HepG2 (cell line): ENCODE data around the gene EPHA4. TPM values are rescaled to one million over a fixed set of nuclear protein-coding genes. Genes with fewer than 3 reads are reported as not detected.

Experiments used
- ATAC-seq: fragments of 200-7000 bp; cut with Tn5 transposase; 3 replicates; pipeline ENCODE4 v1.9.1; 2020; ENCODE audit warnings: mild to moderate bottlenecking, moderate library complexity
- BruUV-seq: library from RNA; stranded (reverse); fragments of 400-500 nt; replicated peaks from 2 replicates; lab custom pipeline; 2021; lab: Mats Ljungman, UMichigan
- CTCF ChIA-PET: fragments of 300-600 bp; formaldehyde crosslinking; extraction: SDS; loops from one replicate; lab custom pipeline; 2021; ENCODE audit warnings: low total read pairs, inconsistent platforms, low intra/inter-chr PET ratio; lab: Yijun Ruan, JAX
- POLR2A ChIA-PET: fragments of 350-600 bp; sonication (Branson Sonifier 250); formaldehyde crosslinking; loops from one replicate; lab custom pipeline; 2020; ENCODE audit warnings: antibody characterized with exemption, inconsistent platforms; lab: Yijun Ruan, JAX
- DNase-seq: peaks from one replicate; pipeline ENCODE4 v3.0.0-alpha.2; 2015; ENCODE audit warnings: low spot score
- FAIRE-seq: peaks from 3 replicates; lab custom pipeline; 2011; peaks lifted over from hg19 to GRCh38; lab: Jason Lieb, UNC
- H2AFZ ChIP-seq: one replicate; pipeline ENCODE4 v1.6.1; 2011; ENCODE audit warnings: low read length, inconsistent platforms
- H3K27ac ChIP-seq: fragments of 300-600 bp; 3 replicates; pipeline ENCODE4 v1.8.0; 2011; ENCODE audit warnings: mixed run types, mild to moderate bottlenecking, mixed read lengths, low read length, inconsistent platforms; ENCODE audit not compliant: insufficient read depth; ENCODE audit errors: extremely low read length
- H3K27me3 ChIP-seq, 2 experiments: fragments of 200-600 bp in 1 of 2; 2 replicates in 1 of 2; 3 replicates in 1 of 2; pipeline versions ENCODE4 v1.6.0 to v1.8.0; 2011; ENCODE audit warnings: low read length in 2 of 2, mild to moderate bottlenecking in 2 of 2, moderate library complexity in 2 of 2, inconsistent platforms in 1 of 2; ENCODE audit not compliant: insufficient read depth in 2 of 2, control insufficient read depth in 1 of 2
- H3K36me3 ChIP-seq, 2 experiments: fragments of 200-600 bp in 1 of 2; replicated peaks in 1 of 2; 2 replicates in 1 of 2; 3 replicates in 1 of 2; pipeline versions ENCODE4 v1.5.1 to v1.8.0; 2011; ENCODE audit warnings: low read length in 2 of 2, inconsistent platforms in 1 of 2; ENCODE audit not compliant: insufficient read depth in 2 of 2, control insufficient read depth in 1 of 2
- H3K4me1 ChIP-seq: 2 replicates; pipeline ENCODE4 v1.5.1; 2012; ENCODE audit warnings: low read length, inconsistent platforms; ENCODE audit not compliant: insufficient read depth
- H3K4me2 ChIP-seq: 2 replicates; pipeline ENCODE4 v1.6.0; 2011; ENCODE audit warnings: low read depth, low read length, inconsistent platforms
- H3K4me3 ChIP-seq, 3 experiments: fragments of 200-600 bp in 1 of 3; sonication (generic), shearing (Covaris generic) in 1 of 3; replicated peaks in 1 of 3; 2 replicates each; pipeline ENCODE4 v1.5.1; 2011 to 2016; ENCODE audit warnings: low read length in 3 of 3, inconsistent platforms in 2 of 3, low read depth in 2 of 3, mild to moderate bottlenecking in 2 of 3, control low read depth in 1 of 3, mixed read lengths in 1 of 3; ENCODE audit not compliant: insufficient read depth in 1 of 3
- H3K79me2 ChIP-seq: one replicate; pipeline ENCODE4 v1.6.1; 2011; ENCODE audit warnings: low read length, inconsistent platforms; ENCODE audit not compliant: insufficient read depth
- H3K9ac ChIP-seq: 2 replicates; pipeline ENCODE4 v1.6.0; 2011; ENCODE audit warnings: mild to moderate bottlenecking, low read depth, low read length, inconsistent platforms; ENCODE audit not compliant: insufficient read depth
- H3K9me3 ChIP-seq: 2 replicates; pipeline ENCODE4 v1.5.1; 2012; ENCODE audit warnings: mild to moderate bottlenecking, low read length
- H4K20me1 ChIP-seq: 2 replicates; pipeline ENCODE4 v1.6.0; 2011; ENCODE audit warnings: inconsistent platforms, mild to moderate bottlenecking, low read length, moderate library complexity; ENCODE audit not compliant: insufficient read depth
- PCBP1 ChIP-seq: fragments of 200-400 bp; formaldehyde crosslinking; IDR thresholded peaks from 2 replicates; pipeline ENCODE4 v1.6.1; 2017; ENCODE audit warnings: mild to moderate bottlenecking, low read depth, low read length, borderline replicate concordance
- ZNF382 ChIP-seq: sonication (generic); formaldehyde crosslinking; IDR thresholded peaks from 2 replicates; pipeline ENCODE4 v1.5.0; 2020; ENCODE audit warnings: missing genetic modification reagents, mild to moderate bottlenecking, borderline replicate concordance
- ZNF546 ChIP-seq: sonication (generic); formaldehyde crosslinking; conservative IDR thresholded peaks from 2 replicates; pipeline ENCODE4 v1.8.1; 2023; ENCODE audit warnings: mild to moderate bottlenecking, missing genetic modification reagents
- ZNF605 ChIP-seq: sonication (generic); formaldehyde crosslinking; IDR thresholded peaks from 2 replicates; pipeline ENCODE4 v1.8.0; 2022; ENCODE audit warnings: mild to moderate bottlenecking, missing genetic modification reagents
- ZNF713 ChIP-seq: sonication (generic); formaldehyde crosslinking; IDR thresholded peaks from 2 replicates; pipeline ENCODE4 v1.4.0; 2020; ENCODE audit warnings: mild to moderate bottlenecking, missing genetic modification reagents
- ZNF746 ChIP-seq: sonication (generic); formaldehyde crosslinking; IDR thresholded peaks from 2 replicates; pipeline ENCODE4 v1.8.0; 2022; ENCODE audit warnings: mild to moderate bottlenecking, missing genetic modification reagents
- WGBS: methylation state at CpG from one replicate; pipeline ENCODE4 v1.1.6; 2017; ENCODE audit warnings: low lambda C conversion rate; 5-methylcytosine and 5-hydroxymethylcytosine counted together
- in situ Hi-C: cut with HindIII; loops from 2 replicates; pipeline ENCODE4 v1.10.0; 2017; ENCODE audit warnings: low pct_unique_long_range_greater_than_20kb; ENCODE audit not compliant: extremely low pct_ligation_motif_present
- intact Hi-C: fragments of 100-400 bp; cut with micrococcal nuclease; formaldehyde crosslinking; loops from one replicate; pipeline ENCODE4 v1.10.0; 2022; ENCODE audit not compliant: unreplicated experiment
- polyA plus RNA-seq, 8 experiments: library from polyadenylated mRNA; depleted of rRNA in 3 of 8; stranded (reverse) in 7 of 8; unstranded in 1 of 8; fragments of >200 nt; fragmentation: Illumina TruSeq in 4 of 8; extraction: Trizol in 4 of 8; gene quantifications; 2 replicates each; pipeline versions ENCODE4 v1.2.1 to v1.2.3, GENCODE V29; 2011 to 2016; ENCODE audit warnings: low read depth in 4 of 8, missing spikeins in 1 of 8, mixed read lengths in 1 of 8; ENCODE audit not compliant: insufficient read depth in 1 of 8
- total RNA-seq, 5 experiments: library from RNA; depleted of rRNA; stranded (reverse); fragments of >200 nt; fragmentation: Illumina TruSeq; extraction: Trizol; gene quantifications; 2 replicates each; pipeline ENCODE4 v1.2.3, GENCODE V29; 2016; ENCODE audit warnings: low read depth in 1 of 5
- TF ChIP-seq, protein P1 (sequence below), 2 experiments: sonication (generic) in 1 of 2; formaldehyde crosslinking in 1 of 2; IDR thresholded peaks; 2 replicates each; pipeline versions ENCODE4 v1.6.1 to v1.9.0; 2014 to 2022; ENCODE audit warnings: antibody characterized with exemption in 1 of 2, borderline replicate concordance in 1 of 2, inconsistent platforms in 1 of 2, low read depth in 1 of 2, missing genetic modification reagents in 1 of 2

EPHA4 gene
- total and polyA plus RNA-seq, 2 of the 13 experiments (the other 11 are each of a cell fraction or from before 2014, with no cell fraction given), result not detected

DNA sequence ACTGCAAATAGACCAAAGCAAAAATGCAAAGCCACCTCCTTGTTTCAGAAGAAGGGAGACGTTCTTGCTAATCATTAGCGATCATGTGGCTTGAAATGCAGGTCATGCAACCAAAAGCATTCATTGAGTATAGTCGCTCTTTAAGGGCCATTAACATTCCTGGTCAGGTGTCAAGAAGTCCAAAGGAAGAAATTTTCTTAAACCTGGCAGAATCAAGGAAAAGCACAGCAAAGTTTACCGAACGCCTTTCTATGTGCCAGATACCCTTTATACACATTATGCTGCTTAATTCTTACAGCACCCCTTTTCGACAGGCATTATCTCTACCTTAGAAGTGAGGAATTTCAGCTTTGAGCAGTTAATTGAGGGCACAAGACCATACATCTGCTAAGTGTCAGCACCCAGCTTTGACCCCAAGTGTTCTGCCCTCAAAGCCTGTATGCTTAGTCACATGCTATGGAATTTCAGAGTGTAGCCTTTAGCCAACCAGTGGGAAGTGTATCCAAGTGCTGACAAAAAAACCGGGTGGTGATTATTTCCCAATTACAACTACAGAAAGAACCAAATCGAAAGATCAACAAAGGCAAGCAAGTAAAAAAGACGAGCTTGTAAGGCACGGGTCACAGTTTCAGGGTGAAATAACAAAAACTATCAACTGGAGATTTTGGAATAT, 70.8 kb downstream of the EPHA4 start (continued):
- TF ChIP-seq ZNF605 (CRISPR knock-in tag) (no peak), ZNF746 (CRISPR knock-in tag) (no peak)

DNA sequence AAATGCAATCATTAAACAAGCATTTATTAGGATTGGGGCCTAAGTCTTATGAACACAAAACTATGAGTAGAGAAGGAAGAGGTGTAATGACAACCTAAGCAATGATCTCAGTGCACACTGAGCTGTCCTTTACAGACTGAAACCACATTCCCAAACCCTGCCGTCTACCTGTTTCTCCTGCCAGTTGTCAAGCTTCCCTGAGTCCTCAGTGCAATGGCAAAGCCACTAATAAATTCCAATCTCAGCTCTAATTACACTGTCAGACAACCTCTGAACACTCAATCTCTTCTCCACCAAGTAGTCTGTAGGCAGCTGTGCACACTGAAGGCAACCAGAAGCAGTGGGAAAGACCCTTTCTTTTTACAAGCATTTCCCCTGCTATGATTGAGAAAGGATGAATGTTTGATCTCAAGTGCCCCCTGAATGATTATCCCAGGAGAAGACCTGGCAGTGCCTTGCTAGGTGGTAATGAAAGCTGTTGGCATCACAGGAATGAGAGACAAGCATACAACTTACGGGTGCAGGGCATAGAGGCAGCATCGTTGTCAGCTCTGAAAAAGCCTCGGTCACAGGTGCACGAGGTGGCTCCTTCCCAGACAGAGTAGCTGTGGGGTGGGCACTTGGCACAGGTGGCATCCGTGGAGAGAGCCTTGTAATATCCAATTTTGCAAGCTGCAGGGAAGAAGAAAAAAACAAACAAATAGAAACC, 71.4 kb downstream of the EPHA4 start:
- Histone ChIP-seq H3K4me3 (no peak overlapping the region), H3K9me3 (no peaks in the 10 kb centered on the region), H4K20me1 (no peaks in the 10 kb centered on the region), H3K9ac (no peak overlapping the region), H3K79me2 (no peaks in the 10 kb centered on the region), H3K36me3 (no peaks in the 10 kb centered on the region), H3K27ac (no peak overlapping the region), H2AFZ (no peak overlapping the region), H3K27me3 (no peaks in the 10 kb centered on the region), H3K4me1 (no peaks in the 10 kb centered on the region), H3K4me2 (no peak overlapping the region)
- CTCF ChIA-PET, result no interaction called here
- FAIRE-seq (no peak), ATAC-seq (no peak), DNase-seq (no peak)
- POLR2A ChIA-PET, result no interaction called here
- in situ Hi-C loops (no loop called here), intact Hi-C loops (no loop called here)
- no TSS peak for BruUV-seq
- no peak for TF ChIP-seq ZNF713
- no peak for TF ChIP-seq ZNF546
- no peak for TF ChIP-seq ZNF382 (CRISPR knock-in tag)
- TF ChIP-seq, protein P1, sequence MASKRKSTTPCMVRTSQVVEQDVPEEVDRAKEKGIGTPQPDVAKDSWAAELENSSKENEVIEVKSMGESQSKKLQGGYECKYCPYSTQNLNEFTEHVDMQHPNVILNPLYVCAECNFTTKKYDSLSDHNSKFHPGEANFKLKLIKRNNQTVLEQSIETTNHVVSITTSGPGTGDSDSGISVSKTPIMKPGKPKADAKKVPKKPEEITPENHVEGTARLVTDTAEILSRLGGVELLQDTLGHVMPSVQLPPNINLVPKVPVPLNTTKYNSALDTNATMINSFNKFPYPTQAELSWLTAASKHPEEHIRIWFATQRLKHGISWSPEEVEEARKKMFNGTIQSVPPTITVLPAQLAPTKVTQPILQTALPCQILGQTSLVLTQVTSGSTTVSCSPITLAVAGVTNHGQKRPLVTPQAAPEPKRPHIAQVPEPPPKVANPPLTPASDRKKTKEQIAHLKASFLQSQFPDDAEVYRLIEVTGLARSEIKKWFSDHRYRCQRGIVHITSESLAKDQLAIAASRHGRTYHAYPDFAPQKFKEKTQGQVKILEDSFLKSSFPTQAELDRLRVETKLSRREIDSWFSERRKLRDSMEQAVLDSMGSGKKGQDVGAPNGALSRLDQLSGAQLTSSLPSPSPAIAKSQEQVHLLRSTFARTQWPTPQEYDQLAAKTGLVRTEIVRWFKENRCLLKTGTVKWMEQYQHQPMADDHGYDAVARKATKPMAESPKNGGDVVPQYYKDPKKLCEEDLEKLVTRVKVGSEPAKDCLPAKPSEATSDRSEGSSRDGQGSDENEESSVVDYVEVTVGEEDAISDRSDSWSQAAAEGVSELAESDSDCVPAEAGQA (IDR thresholded peaks at IDR 0.05; ENCODE audit: low read depth), result no peak
- TF ChIP-seq, protein P1 (CRISPR knock-in tag; IDR thresholded peaks at IDR 0.05; ENCODE audit: borderline replicate concordance), result no peak
- no peak for TF ChIP-seq PCBP1
- WGBS, result 17% methylated on average over 6 of the region's 6 CpGs
